NCI-H128 (cell line): ENCODE measurements around the gene OR56A5.

Experiments
- DNase-seq: peaks from one replicate; lab custom pipeline; 2025; ENCODE audit not compliant: unreplicated experiment; lab: John Stamatoyannopoulos, UW

OR56A5 gene

GRCh38 chr11:5933116-5933515, 35.2 kb downstream of the OR56A5 start:
- DNase-seq, result no peak

DNA sequence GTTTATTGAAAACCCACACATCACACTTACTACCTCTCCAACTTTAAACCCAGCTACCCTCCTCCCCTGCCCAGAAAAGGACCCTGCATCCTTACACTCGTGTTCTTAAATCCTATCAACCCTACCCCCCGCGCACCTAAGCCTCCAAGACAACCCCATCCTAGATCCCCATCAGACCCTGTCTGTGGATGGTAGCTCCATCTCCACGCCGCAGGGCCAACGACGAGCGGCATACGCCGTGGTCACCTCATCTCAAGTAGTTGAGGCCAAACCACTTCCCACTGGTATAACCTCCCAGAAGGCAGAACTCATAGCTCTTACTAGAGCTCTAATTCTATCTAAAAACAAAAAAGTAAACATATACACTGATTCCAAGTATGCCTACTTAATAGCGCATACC, 35.6 kb downstream of the OR56A5 start:
- no peak for DNase-seq

- no peak for DNase-seq
These were observed 37.2 kb downstream of the OR56A5 start for GRCh38 chr11:5931061-5931460.

DNA sequence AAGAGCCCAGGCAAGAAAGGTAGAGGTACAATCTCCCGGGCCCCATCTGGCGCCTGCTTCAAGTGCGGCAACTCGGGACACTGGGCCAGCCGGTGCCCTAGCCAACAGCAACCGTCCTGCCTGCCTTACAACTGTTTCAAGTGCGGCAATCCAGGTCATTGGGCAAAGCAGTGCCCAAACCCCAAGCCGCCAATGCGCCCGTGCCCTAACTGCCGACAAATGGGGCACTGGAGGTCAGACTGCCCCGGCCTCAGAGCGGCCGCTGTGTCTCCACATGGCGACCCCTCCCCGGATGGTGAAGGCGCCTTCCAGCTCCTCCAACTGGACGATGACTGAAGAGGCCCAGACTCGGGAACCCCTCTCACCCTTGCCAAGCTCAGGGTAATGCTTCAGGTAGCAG, 37.7 kb downstream of the OR56A5 start:
- no peak for DNase-seq

DNA sequence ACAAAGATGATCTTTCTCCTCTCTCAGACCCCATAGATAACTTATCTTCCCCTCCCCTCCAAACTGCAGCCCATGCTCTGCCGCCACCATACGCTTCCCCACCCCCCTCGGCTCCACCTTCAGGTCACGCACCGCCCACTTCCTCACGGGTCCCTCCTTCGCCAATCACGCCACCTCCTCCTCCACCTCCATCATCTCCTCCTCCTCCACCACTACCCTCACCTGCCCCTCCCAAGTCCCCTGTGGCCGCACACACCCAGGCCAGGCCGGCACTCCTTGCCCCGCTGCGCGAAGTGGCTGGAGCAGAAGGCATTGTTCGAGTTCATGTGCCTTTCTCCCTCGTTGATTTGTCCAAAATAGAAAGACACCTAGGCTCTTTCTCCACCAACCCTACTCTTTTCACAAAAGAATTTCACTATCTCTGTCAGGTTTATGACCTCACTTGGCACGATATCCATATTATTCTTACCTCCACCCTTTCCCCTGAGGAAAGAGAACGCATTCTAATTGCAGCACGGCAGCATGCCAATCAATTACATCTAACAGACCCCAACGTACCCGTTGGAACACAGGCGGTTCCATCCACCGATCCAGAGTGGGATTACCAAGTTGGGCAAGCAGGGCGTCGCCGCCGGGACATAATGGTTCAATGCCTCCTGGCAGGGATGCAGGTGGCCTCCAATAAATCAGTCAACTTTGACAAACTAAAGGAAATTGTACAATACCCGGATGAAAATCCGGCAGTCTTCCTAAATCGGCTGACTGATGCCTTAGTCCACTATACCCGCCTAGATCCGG, 38.5 kb downstream of the OR56A5 start:
- no peak for DNase-seq

GRCh38 chr11:5928811-5929210, 39.5 kb downstream of the OR56A5 start:
- DNase-seq, result no peak

DNA sequence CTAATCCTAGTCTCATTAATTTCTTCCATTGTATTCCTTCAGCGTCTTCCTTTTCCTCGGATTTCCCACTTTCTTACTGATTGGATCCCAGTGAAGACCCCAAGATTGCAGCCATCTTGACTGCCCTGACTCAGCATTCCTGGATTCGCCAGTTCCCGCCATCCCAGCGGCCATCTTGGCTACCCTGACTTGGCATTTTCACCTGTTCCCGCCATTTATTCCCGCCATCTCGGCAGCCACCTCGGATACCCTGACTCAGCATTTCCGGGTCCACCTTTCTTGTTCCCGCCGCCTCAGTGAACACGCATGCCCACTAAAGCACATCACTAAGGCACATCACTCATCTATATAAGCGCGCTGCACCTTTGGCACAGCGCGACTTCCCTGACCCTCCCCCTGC, 40.0 kb downstream of the OR56A5 start:
- no peak for DNase-seq

- DNase-seq, result no peak
These were observed 44.5 kb downstream of the OR56A5 start for GRCh38 chr11:5923794-5924193.

DNA sequence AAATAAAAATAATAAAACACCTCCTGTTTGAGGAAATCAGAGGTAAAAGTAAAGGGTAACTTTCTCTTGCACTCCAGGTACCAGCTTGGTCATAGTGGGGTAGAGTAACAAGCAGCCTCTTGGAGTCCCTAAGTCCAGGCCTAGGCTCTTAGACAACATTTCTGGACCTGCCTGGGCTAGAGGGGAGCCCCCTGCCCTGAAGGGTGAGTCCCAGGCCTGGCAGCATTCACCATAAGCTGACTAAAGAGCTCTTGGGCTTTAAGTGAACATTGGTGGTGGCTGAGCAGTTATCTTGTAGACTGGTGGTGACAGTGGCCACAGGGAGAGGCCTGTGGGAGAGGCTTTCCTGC, 44.9 kb downstream of the OR56A5 start:
- DNase-seq, result no peak

GRCh38 chr11:5922749-5923426, 45.4 kb downstream of the OR56A5 start:
- DNase-seq, result no peak
